ENCODE measurements around the gene RBMX.
A peak's percentile ranks its signal among the peaks of the same experiment; 100 is the strongest.
"Not testable (repeated sequence)": the region's sequence is repeated elsewhere in the genome, so short reads cannot be mapped to it uniquely, and the experiment has no call there.

The RBMX gene

DNA sequence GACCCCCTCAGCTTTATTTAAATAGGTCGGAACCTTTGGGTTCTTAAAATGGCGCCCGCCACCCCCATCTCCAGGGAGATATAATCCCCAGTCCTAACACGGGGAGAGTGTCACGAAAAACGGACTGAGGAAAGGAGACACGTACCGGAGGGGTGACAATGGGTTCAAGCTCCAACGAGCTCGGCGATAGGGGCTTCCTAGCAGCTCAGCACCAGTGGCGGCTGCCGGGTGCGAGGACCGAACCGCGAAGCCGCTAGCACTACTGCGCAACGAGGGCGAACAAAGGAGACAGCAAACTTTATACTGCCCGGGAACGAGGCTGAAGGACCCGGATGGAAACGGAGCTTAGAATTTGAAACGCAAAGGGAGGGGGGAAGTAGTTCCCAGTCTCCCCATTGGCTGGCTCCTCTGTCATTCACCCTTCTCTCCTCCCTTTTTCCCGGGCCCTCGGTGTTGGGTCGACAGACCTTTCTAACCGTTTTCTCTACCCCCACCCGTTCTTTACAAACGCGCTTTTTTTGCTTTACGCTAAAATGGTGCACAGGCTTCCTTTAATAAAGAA is at the start of gene RBMX:
RBMX (minus strand) TSS at position 274 of the 562 bp plus-strand sequence. CDS start 1,298 bp downstream, outside the sequence.
- DNase-seq, result peak; percentile 89

DNA sequence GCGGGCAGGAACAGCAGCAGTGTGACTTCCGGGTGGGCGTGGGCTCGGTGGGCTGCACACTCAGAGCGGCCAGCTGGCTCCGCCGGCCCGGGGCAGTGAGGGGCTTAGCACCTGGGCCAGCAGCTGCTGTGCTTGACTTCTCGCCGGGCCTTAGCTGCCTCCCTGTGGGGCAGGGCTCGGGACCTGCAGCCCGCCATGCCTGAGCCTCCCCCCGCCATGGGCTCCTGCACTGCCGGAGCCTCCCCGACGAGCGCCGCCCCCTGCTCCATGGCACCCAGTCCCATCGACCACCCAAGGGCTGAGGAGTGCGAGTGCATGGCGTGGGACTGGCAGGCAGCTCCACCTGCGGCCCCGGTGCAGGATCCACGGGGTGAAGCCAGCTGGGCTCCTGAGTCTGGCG is 40.9 kb upstream of the RBMX start:
- not testable (repeated sequence) for DNase-seq

DNA sequence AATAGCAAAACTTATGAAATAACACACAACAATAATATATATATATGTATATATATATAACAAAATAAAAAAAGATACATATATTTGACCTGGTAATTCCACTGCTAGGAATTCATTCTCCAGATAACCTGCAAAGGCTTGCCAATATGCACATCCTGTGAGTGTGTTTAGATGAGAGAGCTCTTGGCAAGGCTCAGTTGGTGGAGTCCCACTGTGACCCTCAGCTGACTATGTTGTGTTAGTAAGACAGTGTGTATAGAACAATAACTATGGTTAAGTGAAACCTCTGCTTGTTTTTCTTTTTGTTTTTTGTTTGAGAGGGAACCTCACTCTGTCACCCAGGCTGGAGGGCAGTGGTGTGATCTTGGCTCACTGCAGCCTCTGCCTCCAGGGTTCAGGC is 39.5 kb upstream of the RBMX start:
- no peak for DNase-seq

DNA sequence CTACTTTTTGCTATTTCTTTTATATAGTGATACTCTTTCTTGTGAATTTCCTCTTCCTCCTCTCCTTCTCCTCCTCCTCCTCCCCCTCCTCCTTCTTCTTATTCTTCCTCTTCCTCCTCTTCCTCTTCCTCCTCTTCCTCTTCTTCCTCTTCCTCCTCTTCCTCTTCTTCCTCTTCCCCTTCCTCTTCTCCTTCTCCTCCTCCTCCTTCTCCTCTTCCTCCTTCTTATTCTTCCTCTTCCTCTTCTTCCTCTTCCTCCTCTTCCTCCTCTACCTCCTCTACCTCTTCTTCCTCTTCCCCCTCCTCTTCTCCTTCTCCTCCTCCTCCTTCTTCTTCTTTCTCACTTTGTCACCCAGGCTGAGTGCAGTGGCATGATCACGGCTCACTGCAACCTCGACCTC is 36.3 kb upstream of the RBMX start:
- DNase-seq, result no peak

DNA sequence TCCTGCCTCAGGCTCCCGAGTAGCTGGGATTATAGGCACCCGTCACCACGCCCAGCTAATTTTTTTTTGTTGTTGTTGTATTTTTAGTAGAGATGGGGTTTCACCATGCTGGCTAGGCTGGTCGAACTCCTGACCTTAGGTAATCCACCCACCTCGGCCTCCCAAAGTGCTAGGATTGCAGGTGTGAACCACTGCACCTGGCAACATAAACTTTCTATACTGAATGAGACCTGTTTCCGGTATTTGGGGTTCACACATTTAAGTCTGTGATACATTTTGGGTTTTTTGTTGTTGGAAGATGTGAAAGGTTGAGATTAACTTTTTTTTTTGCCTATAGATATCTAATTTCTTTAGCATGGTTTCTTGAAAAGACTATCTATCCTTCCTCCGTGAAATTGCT is 31.1 kb upstream of the RBMX start:
- not testable (repeated sequence) for DNase-seq

DNA sequence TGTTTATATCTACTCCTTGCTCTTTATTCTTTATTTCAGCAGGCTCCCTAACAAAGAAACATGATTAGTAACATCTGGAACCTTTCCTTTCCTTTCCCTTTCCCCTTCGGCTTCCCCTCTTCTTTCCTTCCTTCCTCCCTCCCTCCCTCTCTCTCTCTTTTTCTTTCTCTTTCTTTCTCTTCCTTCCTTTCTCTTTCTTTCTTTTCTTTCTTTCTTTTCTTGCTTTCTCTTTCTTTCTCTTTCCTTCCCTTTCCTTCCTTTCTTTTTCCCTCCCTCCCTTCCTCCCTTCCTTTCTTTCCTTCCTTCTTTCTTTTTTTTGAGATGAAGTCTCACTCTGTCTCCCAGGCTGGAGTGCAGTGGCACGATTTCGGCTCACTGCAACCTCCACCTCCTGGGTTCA is 30.7 kb upstream of the RBMX start:
- DNase-seq, result no peak

DNA sequence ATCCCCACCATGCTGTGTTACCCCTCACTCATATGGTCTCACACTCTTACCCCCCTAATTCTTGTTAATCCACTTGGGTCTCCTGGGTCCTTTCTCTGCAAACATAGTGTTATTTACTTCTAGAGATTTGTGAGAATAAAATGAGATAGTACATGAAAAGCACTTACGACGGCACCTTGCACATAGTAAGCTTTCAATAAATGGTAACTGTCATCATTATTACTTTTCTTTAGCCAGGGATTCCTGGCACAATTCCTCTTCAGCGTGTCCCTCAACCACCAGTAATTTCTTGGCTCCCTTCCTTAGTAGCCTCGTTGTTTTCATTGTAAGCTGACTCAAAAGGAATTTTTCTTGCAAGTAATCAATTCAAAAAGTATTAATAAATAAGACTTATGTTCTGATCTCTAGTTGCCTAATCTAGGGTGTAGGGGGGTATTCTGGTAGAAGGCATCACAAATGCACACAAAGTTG is 30.1 kb upstream of the RBMX start:
- no peak for DNase-seq

DNA sequence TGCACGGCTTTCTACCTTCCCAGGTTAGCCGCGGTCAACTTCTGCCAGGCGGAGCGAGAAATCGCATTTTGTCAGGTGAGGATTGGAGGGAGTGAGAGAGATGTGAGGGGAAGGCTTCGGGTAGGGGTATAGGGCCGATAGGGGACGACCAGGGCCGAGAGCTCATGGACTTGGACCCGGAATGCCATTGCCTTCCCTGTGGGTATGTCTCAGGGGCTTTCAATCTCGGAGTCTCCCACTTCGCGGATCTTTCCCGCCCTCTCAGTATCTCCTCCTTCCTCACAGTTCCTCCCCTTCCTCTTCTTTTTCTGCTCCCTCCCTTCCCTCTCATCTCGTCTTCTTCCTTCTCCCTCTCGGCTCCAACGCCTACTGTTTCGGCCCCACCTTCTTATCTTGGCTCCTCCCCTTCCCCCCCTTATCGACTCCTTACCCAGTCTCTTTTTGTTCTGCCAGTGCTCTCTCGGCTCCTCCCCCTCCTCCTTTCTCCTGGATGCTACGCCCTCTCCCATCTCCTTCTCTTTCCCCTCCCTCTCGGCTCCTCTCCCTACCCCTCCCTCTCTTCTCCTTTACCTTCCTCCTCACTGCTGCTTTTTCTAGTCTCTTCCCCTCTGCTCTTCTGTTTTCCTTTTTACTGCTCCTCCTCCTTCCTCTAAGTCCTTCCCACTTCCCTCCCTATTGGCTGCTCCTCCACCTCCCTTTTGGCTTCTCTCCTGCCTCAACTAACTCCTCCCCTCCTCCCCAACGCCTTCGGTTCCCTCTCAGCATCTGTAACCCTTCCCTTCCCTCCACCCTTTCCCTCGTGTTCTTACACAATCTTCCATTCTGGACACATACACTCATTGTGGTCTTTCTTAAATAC is 29.4 kb upstream of the RBMX start:
- peak; percentile 54 for DNase-seq

DNA sequence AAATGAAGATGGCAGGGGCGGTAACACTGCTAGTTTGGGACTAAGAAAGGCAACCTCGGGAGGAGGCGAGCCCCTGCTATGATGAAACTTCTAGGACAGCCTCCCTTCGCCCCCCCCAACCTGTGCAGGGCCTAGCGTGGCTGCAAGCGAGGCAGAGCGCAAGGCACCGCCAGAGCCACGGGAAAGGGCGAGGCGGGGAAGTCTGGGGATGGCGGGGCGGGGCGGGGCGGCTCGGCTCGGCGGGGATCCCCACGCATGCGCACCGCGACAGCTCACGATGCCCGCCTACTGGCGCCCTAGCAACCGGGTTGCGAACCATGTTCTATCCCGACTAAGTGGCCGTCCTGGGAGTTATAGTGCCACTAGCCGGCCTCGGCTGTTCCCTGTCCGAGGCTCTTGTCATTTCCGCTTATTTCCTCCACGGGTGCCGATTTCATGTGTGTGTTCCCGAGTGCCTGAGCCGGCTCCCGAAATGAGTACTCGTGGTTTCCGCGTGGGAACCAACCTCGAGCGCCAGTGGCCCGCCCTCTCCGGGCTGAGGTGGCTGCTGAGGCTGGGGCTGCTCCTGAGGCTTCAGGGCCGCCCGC is 28.7 kb upstream of the RBMX start:
- DNase-seq, result peak; percentile 82

DNA sequence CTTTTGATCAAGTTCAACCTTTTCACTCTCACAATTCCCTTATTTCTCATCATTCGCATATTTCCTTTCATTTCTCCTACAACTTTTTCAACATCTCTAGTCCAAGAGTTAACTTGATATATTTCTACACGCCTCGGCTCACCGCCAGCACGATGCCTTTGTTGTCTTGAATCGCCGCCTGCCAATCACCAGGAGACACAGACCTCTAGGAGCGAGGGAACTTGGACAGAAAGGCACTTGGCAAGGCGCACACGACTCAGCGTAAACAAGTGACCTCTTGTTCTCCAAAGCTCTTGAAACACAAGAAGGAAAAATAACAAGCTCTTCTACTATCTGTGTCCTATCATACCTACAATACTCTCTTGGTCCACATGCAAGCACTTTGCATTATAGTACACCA is 27.1 kb upstream of the RBMX start:
- no peak for DNase-seq

DNA sequence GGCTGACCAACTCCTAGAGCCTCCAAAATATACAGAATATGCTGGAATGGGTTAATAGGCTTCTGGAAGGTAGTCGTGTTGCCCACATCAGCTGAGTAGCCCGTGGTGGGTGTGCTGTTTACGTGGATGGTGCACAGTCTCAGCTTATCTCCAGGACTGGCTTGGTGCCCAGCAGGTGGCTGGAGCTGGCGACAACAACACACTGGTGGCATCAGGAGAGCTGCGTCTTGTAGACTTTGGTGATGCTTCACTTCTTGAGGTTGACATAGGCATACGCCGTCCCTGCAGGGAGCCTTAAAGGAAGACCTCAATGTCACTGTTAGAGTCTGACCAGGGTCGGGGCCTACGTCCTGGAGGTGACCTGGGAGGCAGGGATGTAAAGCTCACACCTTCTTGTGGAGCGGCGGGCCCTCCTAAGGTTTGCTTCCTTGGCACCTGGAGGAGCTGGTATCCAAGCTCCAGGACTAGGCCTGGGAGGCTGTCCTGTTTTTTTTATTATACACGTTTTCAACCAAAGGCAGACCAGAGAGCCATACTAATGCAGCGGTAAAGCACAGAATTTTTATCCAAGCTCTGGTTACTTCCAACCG is 26.5 kb upstream of the RBMX start:
- no peak for DNase-seq

DNA sequence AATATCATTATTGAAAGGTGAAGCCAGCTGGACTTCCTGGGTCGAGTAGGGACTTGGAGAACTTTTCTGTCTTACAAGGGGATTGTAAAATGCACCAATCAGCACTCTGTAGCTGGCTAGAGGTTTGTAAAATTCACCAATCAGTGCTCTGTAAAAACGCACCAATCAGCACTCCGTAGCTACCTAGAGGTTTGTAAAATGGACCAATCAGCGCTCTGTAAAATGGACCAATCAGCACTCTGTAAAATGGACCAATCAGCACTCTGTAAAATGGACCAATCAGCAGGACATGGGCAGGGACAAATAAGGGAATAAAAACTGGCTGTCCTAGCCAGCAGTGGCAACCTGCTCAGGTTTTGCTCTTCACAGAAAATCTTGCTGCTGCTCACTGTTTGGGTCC is 23.5 kb upstream of the RBMX start:
- not testable (repeated sequence) for DNase-seq

DNA sequence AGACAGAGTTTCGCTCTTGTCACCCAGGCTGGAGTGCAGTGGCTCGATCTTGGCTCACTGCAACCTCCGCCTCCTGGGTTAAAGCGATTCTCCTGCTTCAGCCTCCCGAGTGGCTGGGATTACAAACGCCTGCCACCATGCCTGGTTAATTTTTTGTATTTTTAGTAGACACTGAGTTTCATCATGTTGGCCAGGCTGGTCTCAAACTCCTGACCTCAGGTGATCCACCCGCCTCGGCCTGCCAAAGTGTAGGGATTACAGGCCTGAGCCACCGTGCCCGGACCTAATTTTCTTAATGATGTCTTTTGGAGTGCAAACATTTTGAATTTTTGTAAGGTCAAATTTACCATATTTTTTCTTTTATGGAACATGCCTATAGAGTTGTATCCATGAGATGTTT is 19.5 kb upstream of the RBMX start:
- DNase-seq, result not testable (repeated sequence)

DNA sequence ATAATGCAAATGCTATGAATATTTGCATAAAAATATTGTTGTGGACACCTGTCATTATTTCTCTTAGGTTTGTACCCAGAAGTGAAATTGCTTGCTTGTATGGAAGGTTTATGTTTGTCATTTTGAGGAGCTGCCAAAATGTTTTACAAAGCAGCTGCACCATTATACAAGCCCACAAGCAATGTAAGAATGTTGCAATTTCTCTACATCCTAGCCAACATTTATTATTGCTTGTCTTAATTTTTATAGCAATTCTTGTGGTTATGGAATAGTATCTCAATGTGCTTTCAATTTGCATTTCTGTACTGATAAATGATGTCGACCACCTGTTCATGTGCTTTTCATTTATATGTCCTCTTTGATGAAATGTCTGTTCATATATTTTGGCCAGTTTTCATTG is 18.7 kb upstream of the RBMX start:
- DNase-seq, result no peak

DNA sequence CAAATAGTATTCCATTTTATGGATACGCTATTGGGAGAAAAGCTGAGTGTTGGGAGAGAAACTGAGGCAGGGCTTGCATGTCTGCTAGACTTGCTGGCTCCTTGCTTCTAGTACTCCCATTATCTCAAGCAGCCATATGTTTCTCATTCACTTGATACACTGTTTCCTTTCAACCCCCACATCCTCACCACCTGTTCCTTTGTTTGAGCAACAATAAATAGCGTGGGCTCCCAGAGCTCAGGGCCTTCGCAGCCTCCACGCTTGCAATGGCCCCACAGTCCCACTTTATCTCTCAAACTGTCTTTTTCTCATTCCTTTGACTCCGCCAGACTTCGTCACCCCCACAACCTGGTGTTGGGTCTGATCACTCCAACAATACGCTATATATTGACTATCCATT is 18.2 kb upstream of the RBMX start:
- not testable (repeated sequence) for DNase-seq

DNA sequence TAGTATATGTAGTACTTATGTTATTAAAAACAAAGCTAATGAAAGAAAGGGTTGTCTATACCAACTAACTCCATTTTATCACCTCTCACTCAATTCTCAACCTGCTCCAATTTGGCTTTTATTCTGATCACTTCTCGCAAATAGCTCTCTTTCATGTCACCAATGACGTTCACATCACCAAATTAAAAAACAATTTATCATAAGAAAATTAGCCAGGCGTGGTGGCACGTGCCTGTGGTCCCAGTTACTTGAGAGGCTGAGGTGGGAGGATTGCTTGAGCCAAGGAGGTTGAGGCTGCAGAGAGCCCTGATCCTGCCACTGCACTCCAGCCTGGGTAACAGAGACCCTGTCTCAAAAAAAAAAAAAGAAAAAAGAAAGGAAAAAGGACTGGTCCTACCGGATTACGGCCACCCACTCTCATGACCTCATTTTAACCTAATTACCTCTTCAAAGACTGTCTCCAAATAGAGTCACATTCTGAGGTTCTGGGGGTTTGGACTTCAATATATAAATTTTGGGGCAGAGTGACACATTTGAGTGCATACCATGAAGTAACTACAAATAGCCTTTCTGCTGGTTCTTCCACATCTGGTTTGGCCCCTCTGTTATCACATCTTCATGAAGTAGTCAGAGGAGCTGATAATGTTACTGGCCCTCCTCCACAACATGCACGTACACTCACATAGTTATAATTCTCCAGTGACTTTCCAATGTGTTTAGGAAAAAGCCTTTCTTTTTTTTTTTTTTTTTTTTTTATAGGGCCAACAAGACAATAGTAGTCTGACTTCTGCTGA is 15.8 kb upstream of the RBMX start:
- no peak for DNase-seq

DNA sequence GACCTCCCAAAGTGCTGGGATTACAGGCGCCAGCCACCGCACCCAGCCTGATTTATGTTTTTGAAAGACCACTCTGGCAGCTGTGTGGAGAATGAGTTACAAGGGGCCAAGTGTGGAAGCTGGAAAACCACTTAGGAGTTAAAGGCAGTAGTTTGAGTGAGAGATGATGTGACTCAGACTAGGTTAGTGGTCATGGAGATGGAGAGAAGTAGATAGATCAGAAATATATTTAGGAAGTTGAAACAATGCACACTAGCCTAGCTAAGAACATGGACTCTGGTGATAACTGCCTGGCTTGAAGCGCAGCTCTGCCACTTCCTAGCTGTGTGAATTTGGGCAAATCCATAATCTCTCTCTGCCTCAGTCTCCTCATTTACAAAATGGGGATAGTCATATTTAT is 11.9 kb upstream of the RBMX start:
- no peak for DNase-seq

DNA sequence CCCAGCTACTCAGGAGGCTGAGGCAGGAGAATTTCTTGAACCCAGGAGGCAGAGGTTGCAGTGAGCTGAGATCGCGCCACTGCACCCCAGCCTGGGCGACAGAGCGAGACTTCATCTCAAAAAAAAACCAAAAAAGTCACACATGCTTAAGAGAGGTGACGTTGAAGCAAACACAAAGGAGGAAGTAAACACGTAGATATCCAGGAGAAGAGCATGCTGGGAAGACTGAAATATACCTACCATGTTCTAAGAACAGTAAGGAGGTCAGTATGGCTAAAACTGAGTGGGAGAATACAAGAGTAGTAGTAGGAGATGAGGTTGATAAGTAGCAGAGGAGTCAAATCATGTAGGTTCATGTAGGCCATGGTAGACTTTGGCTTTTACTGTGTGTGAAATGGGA is 10.1 kb upstream of the RBMX start:
- not testable (repeated sequence) for DNase-seq

DNA sequence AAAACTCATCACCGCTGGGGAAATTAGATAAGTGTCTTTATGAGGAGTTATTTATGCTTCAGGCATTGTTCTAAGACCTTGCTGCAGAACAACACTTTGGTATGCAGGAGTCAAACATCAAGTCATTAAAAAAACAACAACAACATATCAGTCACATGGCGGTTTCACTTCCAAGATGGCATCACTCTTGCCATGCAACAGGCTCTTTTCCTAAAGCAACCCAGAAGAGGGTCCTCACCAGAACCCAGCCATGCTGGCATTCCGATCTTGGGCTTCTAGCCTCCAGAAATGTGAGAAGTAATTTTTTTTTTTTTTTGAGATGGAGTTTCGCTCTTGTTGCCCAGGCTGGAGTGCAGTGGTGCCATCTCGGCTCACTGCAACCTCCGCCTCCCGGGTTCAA is 8.7 kb upstream of the RBMX start:
- DNase-seq, result no peak

DNA sequence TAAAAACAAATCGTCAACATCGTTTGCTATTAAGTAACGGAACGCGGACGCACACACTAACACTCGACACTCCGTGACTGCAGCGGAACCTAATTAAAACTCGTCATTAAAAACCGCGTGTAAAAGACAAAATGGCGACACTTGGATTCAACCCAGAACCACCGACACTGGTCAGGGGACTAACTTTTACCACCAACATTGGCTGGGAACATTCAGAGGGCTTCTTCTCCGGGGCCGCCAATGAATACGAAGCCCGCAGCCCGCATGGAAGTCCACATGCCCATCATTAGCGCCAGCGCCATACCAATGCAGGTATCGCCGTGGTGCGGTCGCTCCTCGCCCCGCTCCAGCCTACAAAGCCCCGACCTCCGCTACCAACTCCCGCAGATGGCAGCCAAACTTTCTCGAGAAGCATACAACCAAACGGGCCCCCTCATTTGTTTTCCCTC is 498 bp downstream of the RBMX start:
- DNase-seq, result peak; percentile 70

DNA sequence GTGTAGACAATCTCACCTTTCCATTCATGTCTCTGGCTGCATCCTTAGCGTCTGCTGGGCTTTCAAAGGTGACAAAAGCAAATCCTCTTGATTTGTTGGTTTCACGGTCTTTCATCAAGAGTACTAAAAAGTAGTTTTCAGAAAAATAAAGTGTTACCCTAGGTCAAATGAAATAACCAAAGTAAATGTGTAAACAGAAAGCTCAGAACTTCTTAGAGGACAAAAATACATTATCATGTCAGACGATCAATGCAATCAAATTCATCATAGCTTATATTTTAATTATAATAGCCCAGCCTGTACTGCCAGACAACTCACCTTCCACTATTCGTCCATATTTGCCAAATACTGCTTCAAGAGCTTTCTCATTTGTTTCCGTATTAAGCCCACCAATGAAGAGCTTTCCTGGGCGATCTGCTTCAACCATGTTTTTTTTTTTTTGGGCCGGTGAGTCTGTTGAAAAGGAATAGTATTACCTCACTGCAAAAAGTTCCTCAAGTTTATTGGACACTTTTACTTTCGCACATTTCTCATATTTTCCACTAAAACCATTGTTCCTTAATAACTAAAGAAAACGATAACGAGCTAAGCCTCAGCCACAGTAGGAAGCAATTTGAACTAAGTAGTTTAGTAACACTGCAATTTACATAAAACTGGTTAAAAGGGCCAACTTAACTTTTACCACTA is 1.4 kb downstream of the RBMX start:
- DNase-seq, result no peak

DNA sequence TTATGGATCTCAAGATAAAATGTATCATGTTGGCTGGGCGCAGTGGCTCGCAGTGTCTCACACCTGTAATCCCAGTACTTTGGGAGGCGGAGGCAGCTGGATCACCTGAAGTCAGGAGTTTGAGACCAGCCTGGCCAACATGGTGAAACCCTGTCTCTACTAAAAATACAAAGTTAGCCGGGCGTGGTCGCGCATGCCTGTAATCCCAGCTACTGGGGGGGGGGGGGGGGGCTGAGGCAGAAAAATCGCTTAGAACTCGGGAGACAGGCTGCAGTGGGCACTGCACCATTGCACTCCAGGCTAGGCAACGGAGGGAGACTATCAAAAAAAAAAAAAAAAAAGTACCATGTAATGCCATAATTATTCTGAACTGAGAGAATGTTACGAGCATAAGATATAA is 2.1 kb downstream of the RBMX start:
- DNase-seq, result no peak
